Mucosa of gallbladder (tissue), 1 donor: ENCODE measurements around the gene C19orf47. TPM values are rescaled to one million over a fixed set of nuclear protein-coding genes. Genes with fewer than 3 reads are reported as not detected.

Experiments used
- DNase-seq: peaks from one replicate; pipeline ENCODE4 v3.0.0-alpha.2; 2020; ENCODE audit warnings: low spot score
- total RNA-seq: library from RNA; stranded (reverse); gene quantifications from one replicate; pipeline ENCODE4 v1.2.1, GENCODE V29; 2021
- donor health status: DM: no; HTN: no; CAD: no.

The C19orf47 gene
- total RNA-seq, 1 donor from 2014 or later, result 13.2 TPM

DNA sequence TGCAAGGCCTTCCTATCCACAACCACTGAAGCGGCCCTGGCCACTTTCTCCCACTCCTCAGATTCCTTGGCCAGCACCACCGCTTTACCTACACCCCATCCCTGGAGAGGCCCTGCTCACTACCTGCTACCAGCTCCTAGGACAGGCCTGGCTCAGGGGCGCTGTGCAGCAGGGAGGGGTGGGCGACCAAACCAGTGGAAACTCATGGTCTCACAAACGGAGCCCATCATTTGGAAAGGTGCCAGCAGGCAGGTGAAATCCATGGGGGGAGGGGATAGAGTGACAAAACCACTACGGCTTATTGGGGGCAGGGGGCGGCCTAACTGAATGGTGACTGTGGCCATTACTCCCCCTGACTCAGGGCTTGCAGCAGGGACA is 27.6 kb downstream of the C19orf47 start:
- DNase-seq, result no peak

DNA sequence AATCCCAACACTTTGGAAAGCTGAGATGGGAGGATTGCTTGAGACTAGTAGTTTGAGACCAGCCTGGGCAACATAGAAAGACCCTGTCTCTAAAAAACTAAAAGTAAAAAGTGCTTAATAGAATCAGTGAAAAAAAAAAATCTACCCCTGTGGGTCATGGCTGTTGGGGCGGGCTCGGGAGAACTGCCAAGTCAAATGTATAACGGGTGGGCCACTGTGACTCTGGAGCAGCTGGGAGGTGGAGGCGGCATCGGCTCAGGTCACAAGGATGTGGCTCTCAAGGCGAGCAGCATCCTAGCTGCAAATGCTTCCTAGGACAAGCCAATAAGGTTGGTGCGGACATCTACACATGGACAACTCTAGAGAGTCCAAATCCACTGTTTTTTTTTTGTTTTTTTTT is 30.9 kb downstream of the C19orf47 start:
- DNase-seq, result no peak

DNA sequence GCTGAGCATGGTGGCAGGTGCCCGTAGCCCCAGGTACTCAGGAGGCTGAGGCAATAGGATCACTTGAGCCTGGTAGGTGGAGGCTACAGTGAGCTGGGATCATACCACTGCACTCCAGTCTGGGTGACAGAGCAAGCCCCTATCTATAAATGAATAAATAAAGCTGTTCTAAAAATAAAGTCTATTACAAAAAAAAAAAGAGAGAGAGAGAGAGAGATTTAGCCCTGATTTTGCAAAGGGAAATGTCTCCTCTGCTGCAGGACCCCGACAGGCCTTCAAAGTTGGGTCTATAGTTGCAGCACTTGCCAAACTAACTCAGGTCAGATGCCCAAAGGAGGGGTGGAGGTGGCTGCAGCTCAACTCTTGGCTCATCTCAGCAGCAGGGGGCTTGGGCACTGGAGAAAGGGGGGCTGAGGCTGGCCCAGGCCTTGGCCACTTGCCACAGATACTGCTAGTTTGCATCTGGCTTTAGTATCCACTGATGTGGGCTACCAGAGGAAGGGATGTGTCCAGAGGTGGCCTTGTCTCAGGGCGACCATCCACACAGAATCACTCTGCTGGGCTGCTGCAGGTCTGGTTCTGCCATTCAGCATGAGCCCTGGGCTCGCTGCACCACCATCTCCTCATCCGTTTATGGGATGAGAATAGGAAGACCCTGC is 32.3 kb downstream of the C19orf47 start:
- DNase-seq, result no peak

GRCh38 chr19:40314656-40315055 is 33.5 kb downstream of the C19orf47 start:
- DNase-seq, result no peak

- DNase-seq, result no peak
These were observed 34.8 kb downstream of the C19orf47 start for GRCh38 chr19:40313229-40313983.

DNA sequence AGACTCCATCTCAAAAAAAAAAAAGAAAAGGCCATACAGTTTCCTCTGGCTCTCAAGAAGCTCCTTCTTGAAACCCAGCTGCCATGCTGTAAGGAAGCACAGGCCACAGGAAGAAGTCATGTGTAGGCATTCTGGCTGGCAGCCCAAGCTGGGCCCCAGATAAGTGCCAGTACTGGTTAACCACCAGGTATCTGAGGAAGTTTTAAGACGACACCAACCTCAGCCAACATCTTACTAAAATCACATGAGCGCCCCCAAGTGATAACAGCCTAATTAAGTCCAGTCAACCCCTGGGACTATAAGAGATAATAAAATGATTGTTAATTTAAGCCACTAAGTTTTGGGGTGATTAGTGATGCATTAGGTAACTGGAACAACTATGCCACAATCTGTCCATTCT is 35.7 kb downstream of the C19orf47 start:
- no peak for DNase-seq

DNA sequence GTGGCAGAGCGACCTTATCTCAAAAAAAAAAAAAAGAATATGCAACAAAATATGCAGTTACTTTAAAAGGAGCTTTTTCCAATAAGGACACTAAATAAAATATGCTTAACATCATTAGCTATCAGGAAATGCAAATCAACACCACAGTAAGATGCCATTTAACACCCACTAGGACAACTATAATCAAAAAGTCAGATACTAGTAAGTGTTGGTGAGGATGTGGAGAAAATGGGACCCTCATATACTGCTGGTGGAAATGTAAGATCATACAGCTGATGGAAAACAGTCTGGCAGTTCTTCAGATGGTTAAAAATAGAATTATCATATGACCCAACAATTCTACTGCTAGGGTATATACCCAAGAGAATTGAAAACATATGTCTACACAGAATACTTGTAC is 38.5 kb downstream of the C19orf47 start:
- no peak for DNase-seq

- DNase-seq, result peak; percentile 80
These were observed 42.8 kb downstream of the C19orf47 start for GRCh38 chr19:40305403-40305802.

DNA sequence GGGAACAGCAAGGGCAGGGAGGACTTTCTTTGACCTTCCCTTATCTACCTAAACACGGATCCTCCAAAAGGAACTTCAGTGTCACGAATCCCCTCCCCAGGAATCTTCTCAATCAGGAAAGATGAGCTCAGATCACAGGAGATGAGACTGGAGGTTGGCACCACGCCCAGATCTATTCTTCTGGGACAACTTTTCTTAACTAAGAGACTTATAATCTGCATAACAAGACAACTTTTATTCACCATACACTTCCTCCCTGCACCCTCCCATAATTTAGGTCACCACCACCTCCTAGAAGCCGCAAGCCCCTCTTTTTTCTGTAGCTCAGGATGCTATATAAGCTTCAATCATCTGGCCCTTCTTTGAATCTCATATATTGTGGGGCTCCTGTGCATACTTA is 43.9 kb downstream of the C19orf47 start:
- no peak for DNase-seq

DNA sequence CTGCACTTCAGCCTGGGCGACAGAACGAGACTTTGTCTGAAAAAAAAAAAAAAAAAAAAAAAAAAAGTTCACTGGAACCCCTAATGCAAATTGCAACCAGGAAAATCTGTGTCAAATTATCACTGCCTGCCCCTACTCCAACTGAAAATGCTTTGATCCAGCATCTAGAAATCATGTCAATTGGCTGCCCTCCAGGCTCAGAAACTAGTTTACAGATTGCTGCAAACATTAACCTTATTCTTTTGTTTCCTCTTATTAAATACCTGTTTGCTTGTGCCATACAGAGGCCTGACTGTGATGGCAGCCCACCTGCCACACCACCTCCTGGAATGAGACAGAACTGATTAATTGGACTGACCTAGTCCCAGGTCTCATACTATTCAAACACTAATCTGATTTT is 44.4 kb downstream of the C19orf47 start:
- DNase-seq, result no peak

DNA sequence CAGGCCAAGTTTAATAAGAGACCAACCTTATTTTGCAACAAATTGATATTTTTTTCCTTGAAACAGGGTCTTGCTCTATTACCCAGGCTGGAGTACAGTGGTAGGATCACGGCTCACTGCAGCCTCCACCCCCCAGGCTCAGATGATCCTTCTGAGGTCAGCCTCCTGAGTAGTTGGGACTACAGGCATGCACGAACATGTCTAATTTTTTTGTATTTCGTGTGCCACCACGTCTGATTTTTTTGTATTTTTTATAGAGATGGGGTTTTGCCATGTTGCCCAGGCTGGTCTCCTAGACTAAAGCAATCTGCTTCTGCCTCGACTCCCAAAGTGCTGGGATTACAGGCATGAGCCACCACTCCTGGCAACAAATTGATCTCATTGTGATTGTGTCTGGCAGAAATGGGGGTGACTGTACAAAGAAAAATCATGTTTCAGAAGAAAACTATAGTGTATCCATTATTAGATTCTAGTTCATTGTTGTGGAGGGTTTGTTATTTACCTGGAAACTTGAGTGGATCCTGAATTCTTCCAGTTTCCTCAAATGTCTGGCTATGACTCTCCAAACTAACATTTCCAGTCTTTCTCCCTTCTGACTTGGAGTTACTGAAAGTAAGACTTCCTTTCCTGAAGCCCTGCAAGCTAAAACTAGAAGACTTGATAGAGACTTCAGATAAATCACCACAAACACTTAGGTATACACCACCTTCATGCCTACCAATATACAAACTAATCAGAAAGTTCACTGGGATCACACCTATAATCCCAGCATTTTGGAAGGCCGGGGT is 45.8 kb downstream of the C19orf47 start:
- DNase-seq, result no peak

DNA sequence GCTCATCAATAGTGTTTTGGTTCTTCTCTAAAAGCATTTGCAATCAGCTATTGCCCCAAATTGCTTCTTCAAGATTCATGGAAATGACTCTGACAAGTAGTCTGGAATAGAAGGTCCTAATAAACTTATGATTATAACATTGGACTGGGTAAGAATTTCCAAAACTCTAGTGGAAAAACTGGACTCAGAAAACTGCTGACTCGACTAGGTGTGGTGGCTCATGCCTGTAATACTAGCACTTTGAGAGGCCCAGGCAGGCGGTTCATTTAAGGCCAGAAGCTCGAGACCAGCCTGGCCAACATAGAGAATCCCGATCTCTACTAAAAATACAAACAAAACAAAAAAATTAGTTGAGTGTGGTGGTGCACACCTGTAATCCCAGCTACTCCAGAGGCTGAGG is 47.5 kb downstream of the C19orf47 start:
- DNase-seq, result no peak

- DNase-seq, result no peak
These were observed 50.2 kb downstream of the C19orf47 start for GRCh38 chr19:40298026-40298425.

DNA sequence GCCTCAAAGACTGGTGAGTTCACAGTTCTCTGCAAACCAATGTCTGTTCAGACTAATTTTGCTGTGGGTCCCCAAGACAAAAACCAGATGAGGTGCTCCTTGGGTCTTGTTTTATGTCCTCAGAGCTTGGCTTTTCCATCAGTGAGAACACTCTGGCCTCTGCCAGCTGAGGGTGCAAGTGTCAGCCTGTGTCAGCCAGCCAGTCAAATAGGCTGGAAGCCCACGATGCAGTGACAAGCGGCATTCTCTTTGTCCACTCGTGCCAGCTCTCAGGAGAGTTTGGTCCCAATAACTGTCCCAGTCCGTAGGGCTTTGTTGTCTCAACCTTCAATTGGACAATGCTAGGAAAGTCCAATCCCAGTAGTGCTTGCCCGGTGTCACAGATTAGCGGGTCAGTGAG is 53.6 kb downstream of the C19orf47 start:
- no peak for DNase-seq

DNA sequence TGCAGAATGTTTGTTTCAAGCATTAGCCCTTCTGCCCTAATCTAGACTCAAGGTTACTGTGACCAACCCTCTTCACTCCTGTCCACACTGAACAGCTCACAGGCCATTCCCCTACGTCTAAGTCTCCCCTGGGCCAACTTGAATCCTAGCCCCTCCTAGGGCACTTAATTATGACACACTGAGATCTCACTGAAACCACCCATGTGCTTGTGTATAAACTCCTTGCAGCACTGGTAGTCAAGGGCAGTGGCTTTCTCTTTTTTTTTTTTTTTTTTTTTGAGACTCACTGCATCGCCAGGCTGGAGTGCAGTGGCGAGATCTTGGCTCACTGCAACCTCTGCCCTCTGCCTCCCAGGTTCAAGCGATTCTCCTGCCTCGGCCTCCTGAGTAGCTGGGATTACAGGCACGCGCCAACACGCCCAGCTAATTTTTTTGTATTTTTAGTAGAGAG is 61.2 kb downstream of the C19orf47 start:
- no peak for DNase-seq

GRCh38 chr19:40286235-40286970 is 61.8 kb downstream of the C19orf47 start:
- DNase-seq, result no peak

DNA sequence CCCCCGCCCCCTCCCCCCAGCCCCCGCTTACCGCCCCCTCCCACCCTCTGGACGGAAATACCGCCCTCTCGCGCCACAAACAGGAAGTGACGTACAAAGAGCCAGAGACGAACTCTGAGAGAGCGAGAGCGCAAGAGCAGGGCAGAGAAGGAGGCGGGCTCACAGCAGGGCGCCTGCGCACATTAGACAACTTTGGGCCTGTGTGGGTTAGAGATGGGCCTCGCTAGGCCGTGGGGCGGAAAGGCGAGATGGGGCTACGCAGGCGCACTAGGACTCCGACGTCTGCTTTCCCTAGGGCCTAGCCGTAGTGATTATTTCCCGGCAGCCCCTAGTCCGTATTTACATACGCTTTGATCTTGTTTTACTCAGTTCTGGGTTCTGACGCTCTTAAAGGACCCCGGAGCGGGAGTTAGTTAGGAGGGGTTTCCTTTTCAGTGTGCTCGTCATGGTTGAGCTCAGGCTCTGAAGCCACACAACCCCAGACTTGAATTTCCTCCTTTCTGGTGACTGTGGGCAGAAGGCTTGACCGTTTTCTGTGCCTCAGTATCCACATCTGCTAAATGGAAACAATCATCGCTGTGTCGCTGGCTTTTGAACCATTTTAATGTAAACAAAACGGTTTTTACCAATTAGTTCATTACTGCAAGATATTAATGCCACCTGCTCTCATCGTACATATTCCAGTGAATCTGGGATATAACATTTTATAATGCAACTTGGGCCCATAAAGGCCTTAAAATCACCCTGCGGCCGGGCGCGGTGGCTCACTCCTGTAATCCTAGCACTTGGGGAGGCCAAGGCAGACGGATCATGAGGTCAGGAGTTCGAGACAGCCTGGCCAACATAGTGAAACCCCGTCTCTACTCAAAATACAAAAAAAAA is 62.6 kb downstream of the C19orf47 start:
- peak; percentile 99 for DNase-seq

GRCh38 chr19:40284501-40285352 is 63.5 kb downstream of the C19orf47 start, which contains the start of gene AKT2:
Gene AKT2, minus strand, starts transcription at chr19:40285345. Its CDS starts 20,078 bp downstream, at chr19:40265267.
- no peak for DNase-seq

DNA sequence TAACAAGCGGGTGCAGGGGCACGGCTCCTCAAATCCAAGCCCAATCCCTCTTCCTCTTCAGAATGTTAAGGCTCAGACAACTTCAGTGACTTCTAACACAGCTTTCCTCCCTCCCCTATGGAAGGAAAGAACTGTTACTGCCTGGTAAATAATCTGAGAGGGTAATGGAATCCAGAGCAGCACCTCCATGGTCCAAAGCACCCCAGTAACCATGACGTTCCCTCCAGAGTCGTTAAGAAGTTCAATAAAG is 64.0 kb downstream of the C19orf47 start:
- DNase-seq, result no peak
